NCI-H2081 (cell line): ENCODE measurements around the gene PXDC1.
"Not testable (repeated sequence)": the region's sequence is repeated elsewhere in the genome, so short reads cannot be mapped to it uniquely, and the experiment has no call there.

ENCODE experiments used
- DNase-seq, 2 experiments: peaks; one replicate each; lab custom pipeline; 2025; lab: John Stamatoyannopoulos, UW

Gene PXDC1

DNA sequence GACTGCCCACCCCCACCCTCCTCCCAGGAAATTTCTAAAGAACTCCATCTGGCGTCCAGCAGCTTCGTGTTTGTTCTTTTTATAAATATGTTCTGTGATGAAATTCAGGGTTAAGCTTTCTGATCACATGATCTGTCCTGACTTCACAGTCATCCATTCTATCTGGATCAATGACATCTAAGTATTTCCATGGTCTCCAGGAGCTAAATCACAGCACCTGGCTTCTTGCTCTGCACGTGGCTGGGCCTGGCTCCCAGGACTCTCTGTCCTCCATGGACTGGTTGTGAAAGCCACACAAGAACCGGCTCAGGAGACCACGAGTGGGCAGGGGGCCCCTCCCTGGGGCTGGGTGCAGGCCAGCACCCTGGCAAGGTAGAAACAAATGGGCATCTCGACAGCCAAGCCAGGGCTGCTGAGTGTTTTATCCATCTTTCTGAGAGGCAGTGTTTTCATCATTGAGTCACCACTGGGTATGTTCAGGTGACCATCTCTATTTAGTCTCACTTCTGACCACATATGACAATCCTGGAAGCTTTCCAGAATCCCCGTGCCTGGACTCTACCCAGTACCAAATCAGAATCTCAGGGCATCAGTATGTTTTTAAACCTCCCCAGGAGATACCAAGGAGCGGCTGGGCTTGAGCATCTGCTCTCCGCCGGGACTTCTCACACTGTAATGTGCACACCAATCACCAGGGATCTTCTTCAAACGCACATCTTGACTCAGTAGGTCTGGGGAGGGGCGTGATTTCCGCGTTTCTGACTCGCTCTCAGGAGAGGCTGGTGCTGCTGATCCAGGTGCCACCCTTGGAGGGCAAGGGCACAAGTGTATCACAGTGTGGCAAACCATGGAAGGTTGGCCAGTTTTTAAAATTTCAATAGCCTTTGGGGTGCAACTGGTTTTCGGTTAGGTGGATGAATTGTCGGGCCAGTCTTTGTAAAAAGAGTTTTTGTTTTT, 31.6 kb upstream of the PXDC1 start:
- DNase-seq, result no peak

DNA sequence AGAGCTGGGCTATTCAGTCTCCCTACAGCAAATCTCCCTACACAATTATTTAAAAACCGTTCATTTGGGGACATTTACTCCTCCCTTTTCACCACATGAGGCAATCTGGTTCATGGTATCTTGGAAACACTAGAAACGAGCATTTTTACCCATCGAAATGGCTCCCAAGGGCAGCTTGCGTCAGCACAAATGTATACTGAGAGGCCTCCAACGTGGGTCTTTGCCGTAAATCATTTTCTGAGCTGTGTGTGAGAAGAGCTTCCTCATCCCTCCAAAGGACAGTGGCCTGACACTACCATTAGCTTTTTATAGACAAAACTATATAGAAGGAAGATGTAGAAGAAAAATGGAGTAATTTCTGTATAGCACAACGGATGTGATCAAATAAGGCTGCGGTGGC, 30.0 kb upstream of the PXDC1 start:
- no peak for DNase-seq

DNA sequence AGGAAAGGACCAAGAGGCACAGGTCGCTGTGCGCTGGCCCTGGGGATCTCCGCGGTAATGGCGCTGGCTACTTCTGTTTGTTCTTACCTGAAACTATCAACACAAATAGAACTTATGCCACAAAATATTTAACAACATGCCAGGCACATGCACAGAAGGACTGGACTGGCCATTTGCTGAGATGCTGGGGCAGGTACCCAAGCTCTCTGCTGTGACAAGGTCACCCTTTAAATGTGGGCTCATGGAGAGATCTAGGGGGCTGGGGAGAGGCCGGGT, 28.0 kb upstream of the PXDC1 start:
- no peak for DNase-seq

DNA sequence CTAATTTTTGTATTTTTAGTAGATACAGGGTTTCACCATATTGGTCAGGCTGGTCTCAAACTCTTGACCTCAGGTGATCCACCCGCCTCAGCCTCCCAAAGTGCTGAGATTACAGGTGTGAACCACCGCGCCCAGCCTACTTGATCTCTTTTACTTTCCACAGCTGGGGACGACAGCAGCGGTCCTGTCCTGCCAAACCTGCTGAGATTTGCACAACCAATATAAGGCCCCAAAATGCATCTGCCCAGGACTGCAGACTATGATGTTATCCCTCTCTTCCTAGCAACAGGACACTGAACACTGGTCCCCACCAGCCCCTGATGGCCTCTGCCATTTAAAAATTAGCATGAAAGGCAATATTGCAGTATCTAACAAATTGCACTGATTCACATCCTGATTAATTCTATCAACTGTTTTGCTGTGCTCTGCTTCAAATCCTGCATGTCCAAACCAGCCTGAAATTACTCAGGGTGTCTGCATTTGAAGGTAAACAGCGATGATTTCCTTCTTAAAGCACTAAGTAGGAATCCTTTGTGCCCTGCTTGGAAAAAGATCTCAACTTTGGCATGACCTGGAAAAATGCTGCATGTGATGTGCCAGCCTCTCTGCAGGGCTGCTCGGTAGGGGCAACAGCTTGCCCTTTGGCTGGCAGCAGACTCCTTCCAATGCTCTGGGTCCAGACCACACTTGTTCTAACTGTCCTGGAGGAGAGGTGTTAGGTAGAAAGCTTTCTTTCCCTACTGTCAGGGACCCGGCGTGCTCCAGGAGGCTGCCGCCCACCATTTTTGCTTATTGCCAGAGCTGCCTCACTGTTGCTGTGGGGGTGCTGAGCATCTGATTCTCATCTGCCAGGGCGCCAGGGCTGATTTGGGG, 27.4 kb upstream of the PXDC1 start:
- no peak for DNase-seq

DNA sequence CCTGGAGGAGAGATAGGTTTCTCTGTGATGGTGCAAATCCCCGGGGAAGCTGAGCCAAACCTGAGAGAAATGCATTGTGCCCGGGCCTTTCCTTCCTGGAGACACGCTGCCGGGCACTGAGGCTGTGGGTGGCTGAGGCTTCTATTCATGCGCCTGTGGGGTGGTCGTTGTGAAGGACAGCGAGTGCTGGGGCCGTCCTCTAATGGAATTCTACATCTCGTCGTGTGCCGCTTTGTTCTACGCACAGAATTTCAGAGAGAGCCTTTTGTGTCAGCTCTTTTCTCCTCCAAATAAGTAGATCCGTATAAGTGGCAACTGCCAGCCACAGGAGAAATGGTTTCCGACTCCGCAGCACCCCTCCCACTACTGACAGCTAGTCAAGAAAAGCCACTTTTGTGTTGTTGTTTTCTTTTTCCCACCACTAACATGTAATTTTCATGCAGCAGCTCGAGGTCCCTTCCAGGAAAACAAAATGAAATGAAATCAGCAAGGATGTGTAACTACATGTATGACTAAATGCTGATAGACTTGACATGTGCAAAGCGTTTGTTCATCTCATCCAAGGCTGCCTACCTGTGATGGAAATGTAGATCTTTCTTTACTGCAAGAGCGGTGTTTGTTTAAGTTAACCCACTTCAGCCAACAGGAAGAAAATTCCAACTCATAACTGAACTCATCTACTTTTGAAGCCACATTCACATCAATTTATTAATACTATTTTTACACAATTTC, 26.4 kb upstream of the PXDC1 start:
- DNase-seq, result no peak

DNA sequence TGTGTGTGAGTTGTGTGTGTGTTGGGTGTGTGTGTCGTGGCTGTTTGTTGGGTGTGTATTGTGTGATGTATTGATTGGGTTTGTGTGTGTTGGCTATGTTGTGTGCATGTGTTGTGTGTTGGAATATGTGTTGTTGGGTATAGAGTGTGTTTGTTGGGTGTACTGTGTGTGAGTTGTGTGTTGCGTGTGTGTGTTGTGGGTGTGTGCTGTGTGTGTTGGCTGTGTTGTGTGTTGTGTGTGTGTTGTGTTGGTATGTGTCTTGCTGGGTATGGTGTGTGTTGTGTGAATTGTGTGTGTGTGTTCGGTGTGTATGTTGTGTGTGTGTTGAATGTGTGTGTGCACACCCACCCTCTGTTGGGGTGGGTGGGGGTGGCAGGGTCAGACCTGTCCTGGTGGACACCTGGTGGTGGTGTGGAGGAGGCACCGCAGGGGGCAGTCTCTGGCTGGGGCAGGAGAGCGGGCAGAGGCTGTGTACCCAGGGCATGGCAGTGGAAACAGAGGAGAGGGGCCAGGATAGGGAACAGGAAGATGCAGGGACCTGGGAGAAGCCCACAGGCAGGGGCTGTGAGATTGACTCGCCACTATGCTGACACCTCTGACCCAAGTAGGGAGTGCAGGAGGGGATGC, 25.5 kb upstream of the PXDC1 start:
- DNase-seq, result no peak

DNA sequence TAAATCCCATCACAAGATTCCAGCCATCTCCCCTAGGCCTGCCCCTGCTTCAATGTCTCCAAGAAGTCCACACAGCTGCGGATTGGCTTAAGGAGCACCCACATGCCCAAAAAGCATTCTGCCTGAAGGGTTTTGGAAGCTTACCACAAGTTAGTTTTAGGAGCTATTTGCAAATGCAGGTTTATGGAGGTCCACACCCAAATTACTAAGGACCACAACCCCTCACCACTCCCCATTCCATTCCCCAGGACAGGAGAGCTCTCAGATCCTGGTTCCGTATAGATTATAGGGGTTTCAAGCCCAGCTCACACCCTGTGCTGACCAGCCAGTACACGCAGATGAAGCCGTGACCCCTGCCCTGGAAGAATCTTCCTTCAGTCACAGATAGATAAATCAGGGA, 24.3 kb upstream of the PXDC1 start:
- no peak for DNase-seq

DNA sequence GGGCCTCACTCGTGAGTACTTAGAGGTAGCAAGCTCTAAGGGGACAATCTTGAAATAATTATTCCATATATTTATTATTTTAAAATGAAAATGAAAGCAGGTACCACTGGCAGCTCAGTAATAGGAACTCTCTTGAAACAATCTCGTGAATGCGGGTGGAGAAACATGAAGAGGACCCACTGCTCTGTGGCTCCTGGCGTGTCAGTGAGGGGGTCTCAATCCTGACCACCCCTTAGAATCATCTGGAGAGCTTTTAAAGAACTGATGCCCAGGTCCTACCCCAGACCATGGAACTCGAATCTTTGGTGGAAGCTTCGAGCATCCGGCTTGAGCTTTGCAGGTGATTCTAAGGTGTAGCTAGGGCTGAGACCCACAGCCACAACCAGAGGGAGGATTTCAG, 23.9 kb upstream of the PXDC1 start:
- no peak for DNase-seq

DNA sequence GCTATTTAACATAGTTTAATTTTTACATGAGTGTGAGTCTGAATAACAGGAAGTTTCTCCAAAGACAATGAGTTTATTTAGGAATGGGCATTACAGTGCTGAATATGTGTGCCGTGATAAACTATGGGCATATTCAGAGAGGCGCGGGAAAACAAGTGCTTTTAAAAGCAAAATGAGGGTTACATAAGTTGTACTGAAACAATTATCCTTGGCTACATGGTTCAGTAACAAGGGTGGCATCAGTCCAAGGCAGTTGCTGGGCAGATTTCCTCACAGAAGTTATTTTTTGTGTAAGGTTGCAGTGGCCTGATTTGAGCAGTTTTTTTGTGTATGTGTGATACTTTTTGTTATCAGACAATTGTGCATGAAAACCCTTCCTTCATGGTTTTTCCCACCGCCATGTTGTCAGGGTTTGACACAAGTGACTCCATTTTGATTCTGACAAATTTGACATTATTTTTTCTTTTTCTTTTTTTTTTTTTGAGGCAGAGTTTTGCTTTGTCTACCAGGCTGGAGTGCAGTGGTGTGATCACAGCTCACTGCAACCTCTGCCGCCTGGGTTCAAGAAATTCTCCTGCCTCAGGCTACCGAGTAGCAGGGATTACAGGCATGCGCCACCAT, 22.3 kb upstream of the PXDC1 start:
- DNase-seq, result no peak

DNA sequence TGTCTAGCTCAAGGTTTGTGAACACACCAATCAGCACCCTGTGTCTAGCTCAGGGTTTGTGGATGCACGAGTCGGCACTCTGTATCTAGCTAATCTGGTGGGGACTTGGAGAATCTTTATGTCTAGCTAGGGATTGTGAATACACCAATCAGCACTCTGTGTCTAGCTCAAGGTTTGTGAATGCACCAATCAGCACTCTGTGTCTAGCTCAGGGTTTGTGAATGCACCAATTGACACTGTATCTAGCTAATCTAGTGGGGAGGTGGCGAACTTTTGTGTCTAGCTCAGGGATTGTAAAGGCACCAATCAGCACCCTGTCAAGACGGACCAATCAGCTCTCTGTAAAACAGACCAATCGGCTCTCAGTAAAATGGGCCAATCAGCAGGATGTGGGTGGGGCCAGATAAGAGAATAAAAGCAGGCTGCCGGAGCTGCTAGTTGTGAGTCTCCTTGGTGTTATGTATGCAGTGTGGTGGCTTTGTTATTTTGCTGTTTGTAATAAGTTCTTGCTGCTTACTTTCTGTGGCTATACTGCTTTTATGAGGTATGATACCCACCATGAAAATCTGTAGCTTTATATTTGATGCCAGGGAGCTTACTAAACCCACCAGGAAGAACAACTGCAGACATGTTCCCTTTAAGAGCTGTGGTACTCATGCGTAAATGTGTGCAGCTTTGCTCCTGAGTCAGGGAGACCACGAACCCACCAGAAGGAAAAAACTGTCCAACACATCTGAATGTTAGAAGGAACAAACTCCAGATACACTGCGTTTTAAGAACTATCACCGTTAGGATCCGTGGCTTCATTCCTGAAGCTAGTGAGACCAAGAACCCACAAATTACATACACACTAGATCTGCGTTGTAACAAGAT, 20.9 kb upstream of the PXDC1 start:
- not testable (repeated sequence) for DNase-seq

DNA sequence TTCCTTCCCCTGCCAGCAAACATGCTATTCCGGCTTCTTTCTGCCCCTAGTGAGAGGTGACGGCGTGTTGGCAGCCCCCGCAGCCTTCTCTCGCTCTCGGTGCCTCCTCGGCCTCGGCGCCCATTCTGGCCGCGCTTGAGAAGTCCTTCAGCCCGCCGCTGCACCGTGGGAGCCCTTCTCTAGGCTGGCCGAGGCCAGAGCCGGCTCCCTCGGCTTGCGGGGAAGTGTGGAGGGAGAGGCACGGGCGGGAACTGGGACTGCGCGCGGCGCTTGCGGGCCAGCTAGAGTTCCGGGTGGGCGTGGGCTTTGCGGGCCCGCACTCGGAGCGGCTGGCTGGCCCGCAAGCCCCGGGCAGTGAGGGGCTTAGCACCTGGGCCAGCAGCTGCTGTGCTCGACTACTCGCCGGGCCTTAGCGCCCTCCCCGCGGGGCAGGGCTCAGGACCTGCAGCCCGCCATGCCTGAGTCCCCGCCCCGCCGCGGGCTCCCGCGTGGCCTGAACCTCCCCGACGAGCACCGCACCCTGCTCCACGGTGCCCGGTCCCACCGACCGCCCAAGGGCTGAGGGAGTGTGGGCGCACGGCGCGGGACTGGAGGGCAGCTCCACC, 20.0 kb upstream of the PXDC1 start:
- DNase-seq, result no peak

DNA sequence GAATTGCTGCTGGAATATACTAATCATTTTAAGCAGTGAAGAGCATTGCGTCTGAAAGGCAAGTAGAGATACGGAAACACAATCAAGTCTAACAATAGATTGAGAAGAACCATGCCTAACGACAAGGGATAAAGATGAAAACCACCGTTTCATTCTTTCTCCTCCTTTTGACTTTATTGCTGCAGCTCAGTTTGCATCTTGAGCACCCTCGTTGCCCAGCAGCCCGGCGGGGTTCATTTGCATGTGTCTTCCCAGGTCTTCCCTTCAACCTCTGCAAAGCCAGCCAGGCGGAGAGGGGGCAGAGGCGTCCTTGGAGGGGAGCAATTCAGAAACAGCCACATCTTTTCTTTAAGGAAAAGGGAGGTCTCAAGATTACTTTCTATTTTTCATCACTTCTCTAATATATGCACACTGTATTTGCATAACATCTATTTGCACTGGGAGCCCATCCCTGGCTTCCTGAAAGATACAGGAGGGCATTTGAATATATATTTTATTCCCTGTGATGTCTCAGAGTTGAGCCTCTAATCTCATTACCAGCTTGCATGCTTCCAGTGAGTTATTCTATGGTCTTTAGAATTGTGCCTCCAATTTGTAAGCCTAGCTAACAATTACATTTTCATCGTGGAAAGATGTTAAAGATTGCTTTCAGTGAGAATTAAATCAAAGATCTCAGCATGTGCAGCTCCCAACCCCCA, 18.7 kb upstream of the PXDC1 start:
- DNase-seq, result no peak

DNA sequence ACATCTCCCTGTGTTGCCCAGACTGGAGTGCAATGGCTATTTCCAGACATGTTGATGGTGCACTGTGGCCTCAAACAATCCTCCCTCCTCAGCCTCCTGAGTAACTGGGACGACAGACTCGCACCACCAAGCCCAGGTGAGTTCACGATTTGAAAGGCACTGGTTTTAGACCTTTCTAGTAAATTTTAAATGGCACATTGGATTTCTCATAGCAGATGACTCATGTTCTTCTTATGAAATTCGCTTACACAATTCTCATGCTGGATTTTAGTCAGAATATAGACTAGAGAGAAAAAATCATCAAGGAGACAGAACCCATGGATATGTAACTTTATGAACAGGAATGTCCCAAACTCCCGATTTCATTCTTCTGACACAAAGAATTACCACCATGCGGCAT, 18.1 kb upstream of the PXDC1 start:
- DNase-seq, result no peak

DNA sequence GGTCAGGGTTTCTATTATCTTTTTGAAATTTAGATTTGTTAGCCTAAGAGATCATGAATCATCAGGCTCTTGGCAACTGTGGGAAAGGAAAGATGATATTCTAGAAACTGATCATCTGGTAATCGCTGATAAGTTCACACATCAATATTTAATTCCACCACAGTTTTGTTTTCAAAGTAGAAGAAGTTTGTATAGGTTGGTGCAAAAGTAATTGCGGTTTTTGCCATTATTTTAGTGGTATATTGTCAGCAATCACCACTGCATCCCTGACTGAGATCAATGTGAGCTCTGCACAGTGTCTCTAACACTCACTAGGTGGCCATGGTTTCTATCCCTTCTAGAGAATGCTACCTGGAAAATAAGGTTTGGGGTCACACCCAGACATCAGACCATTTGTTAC, 17.0 kb upstream of the PXDC1 start:
- DNase-seq, result no peak

DNA sequence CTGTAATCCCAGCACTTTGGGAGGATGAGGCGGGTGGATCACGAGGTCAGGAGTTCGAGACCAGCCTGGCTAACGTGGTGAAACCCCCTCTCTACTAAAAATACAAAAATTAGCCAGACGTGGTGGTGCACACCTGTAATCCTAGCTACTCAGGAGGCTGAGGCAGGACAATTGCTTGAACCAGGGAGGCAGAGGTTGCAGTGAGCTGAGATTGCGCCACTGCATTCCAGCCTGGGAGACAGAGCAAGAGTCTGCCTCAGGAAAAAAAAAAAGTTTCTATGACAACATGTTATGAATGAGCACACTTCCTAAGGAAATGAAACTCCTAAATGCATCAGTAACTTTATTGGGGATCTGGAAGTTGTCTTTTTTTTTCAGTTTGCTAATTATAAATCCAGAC, 16.0 kb upstream of the PXDC1 start:
- not testable (repeated sequence) for DNase-seq

DNA sequence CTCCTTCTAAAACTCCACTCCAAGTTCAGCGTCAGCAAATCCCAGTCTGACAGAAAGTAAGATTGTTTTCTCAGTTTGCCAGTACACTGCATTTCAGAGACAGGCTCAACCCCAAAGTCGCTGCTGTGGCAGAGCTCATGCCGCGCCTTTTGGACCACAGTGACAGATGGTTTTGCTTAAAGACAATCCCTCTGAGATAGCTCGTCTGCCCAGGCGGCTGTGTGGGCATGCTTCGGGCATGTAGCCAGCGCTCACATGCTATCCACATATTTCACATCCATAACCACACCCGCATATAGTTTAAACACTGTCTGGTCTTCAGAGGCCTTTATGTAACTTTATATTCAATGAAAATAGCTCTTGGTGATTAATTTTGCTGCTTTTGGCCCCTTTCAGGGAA, 14.7 kb upstream of the PXDC1 start:
- DNase-seq, result no peak

DNA sequence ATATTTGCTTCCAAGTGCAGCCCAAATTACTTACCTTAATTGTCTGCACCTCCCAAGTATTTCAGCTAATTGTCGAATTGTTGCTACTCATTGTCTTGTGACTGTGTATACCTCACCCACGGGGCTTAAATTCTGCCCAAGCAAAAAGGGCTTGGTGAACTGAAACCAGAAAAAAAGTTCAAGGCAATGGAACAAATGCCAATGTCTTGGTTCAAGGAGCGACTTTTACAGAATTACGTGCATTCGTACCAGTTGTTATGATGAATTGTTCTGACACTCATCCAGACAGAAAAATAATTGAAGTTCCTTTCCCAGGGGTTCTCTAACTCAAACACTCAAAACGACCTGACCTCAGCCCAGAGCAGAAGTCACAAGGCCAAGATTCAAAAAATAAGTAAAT, 13.9 kb upstream of the PXDC1 start:
- no peak for DNase-seq

DNA sequence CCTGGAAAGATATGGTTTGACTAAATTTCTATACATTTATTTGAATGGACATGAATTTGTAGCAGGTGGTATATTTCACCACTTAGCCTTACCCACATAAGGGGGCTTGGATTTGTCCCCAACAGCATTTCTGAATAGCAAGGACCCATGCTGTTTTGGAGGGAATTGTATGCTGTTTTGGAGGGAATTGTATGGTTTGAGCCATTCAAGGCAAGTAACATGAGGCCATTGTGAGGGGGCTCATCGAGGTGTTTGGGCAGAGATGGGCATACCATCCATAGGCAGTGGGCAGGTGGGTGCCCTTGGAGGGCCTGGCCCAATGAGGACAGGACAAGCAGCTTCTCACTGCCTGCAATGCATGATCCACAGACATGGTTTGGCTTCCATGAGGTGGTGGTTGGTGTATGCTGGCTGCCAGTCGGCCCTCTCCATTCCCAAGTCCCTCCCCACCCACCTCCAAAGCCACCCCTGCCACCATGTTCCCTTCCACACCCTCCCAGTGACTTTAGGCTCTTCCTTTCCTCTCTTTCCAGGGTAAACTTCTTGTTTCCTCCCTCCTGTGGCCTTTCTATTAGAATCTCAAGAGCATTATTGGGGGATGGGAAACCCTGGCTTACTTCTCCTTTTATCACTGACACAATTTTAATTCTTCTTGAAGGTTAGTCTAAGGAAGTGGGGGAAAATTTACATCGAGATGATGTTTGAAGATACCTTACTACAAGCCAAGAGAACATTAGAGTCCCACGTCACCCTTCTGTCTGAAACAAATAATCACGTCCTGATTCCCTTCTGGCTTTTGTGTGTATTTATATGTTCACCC, 13.2 kb upstream of the PXDC1 start:
- no peak for DNase-seq

DNA sequence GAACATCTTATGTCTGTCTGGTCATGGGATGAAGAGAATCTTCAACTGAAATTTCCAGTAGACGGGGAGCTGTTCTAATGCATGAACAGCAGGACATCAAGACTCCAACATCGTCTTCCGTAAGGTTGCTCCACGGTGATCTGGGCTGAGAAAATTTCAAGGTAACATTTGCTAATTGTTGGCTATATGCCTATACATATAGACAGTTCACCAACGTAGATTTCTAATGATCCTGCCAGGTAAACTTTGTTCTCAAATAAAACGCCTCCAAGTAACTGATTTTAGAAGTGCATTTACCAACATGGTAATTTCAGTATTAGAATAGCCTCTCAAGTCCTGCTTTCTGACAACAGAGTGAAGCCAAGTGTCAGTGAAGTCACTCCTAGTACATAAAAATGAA, 11.3 kb upstream of the PXDC1 start:
- DNase-seq, result no peak
